HEK293 (cell line): ENCODE results near the gene TBXA2R.
"Not testable (repeated sequence)": the region's sequence is repeated elsewhere in the genome, so short reads cannot be mapped to it uniquely, and the experiment has no call there.

Source experiments
- CTCF ChIA-PET: fragments of 350-600 bp; formaldehyde crosslinking; extraction: SDS; loops from one replicate; lab custom pipeline; 2021; ENCODE audit warnings: antibody characterized with exemption; lab: Yijun Ruan, JAX
- POLR2A ChIA-PET: fragments of 300-600 bp; formaldehyde crosslinking; extraction: SDS; loops from one replicate; lab custom pipeline; 2020; ENCODE audit warnings: antibody characterized with exemption, inconsistent platforms; lab: Yijun Ruan, JAX
- H3K27ac ChIP-seq: fragments of 200-500 bp; sonication (Bioruptor generic); 2 replicates; pipeline ENCODE4 v1.5.1; 2014; ENCODE audit warnings: low read depth, low read length, control low read depth, inconsistent platforms; ENCODE audit errors: extremely low read depth
- H3K36me3 ChIP-seq, 2 experiments: fragments of 200-500 bp in 1 of 2; sonication (Bioruptor generic) in 1 of 2; 1 replicate in 1 of 2; 2 replicates in 1 of 2; pipeline ENCODE4 v1.5.1; 2014 to 2017; ENCODE audit warnings: inconsistent platforms in 2 of 2, low read length in 2 of 2; ENCODE audit not compliant: control insufficient read depth in 2 of 2, insufficient read depth in 1 of 2
- H3K4me1 ChIP-seq: fragments of 200-500 bp; sonication (Bioruptor generic); 2 replicates; pipeline ENCODE4 v1.5.1; 2014; ENCODE audit warnings: mild to moderate bottlenecking, low read length, inconsistent platforms; ENCODE audit not compliant: control insufficient read depth, insufficient read depth
- H3K4me3 ChIP-seq: 2 replicates; pipeline ENCODE4 v1.5.1; 2011; ENCODE audit warnings: low read depth, mild to moderate bottlenecking, control low read depth, low read length, moderate library complexity
- H3K9me3 ChIP-seq: fragments of 200-500 bp; sonication (Bioruptor generic); 2 replicates; pipeline ENCODE4 v1.5.1; 2014; ENCODE audit warnings: low read depth, low read length, inconsistent platforms; ENCODE audit not compliant: control insufficient read depth, insufficient read depth
- SCRT1 ChIP-seq: fragments of 450-650 bp; formaldehyde crosslinking; IDR thresholded peaks from 2 replicates; pipeline ENCODE4 v1.5.1; 2016; ENCODE audit warnings: missing biosample characterization, missing genetic modification characterization, borderline replicate concordance
- SCRT2 ChIP-seq: fragments of 450-650 bp; formaldehyde crosslinking; IDR thresholded peaks from 2 replicates; pipeline ENCODE4 v1.5.1; 2016; ENCODE audit warnings: missing biosample characterization, missing genetic modification characterization
- ZEB2 ChIP-seq: fragments of 450-650 bp; formaldehyde crosslinking; IDR thresholded peaks from 2 replicates; pipeline ENCODE4 v1.5.1; 2016; ENCODE audit warnings: missing biosample characterization, missing genetic modification characterization
- ZIC2 ChIP-seq: fragments of 450-650 bp; formaldehyde crosslinking; IDR thresholded peaks from 2 replicates; pipeline ENCODE4 v1.5.1; 2016; ENCODE audit warnings: missing biosample characterization, missing genetic modification characterization
- ZNF121 ChIP-seq: fragments of 450-650 bp; formaldehyde crosslinking; IDR thresholded peaks from 2 replicates; pipeline ENCODE4 v1.5.1; 2016; ENCODE audit warnings: missing biosample characterization, missing genetic modification characterization
- ZNF223 ChIP-seq: fragments of 450-650 bp; formaldehyde crosslinking; IDR thresholded peaks from 2 replicates; pipeline ENCODE4 v1.5.1; 2016; ENCODE audit warnings: missing biosample characterization, missing genetic modification characterization
- ZNF518A ChIP-seq: fragments of 450-650 bp; formaldehyde crosslinking; conservative IDR thresholded peaks from 2 replicates; pipeline ENCODE4 v1.5.1; 2016; ENCODE audit warnings: low read depth, missing biosample characterization, missing genetic modification characterization
- ZNF529 ChIP-seq: fragments of 450-650 bp; formaldehyde crosslinking; IDR thresholded peaks from 2 replicates; pipeline ENCODE4 v1.5.1; 2017; ENCODE audit warnings: missing genetic modification characterization, missing biosample characterization; ENCODE audit not compliant: insufficient replicate concordance
- TF ChIP-seq, protein P1 (sequence below): fragments of 450-650 bp; formaldehyde crosslinking; IDR thresholded peaks from 2 replicates; pipeline ENCODE4 v1.5.1; 2016; ENCODE audit warnings: missing biosample characterization, missing genetic modification characterization
- TF ChIP-seq, protein P2 (sequence below): fragments of 450-650 bp; formaldehyde crosslinking; IDR thresholded peaks from 2 replicates; pipeline ENCODE4 v1.5.1; 2016; ENCODE audit warnings: missing biosample characterization, missing genetic modification characterization
- TF ChIP-seq, protein P3 (sequence below): fragments of 450-650 bp; formaldehyde crosslinking; IDR thresholded peaks from 2 replicates; pipeline ENCODE4 v1.5.1; 2016; ENCODE audit warnings: missing biosample characterization, missing genetic modification characterization

The TBXA2R gene

DNA sequence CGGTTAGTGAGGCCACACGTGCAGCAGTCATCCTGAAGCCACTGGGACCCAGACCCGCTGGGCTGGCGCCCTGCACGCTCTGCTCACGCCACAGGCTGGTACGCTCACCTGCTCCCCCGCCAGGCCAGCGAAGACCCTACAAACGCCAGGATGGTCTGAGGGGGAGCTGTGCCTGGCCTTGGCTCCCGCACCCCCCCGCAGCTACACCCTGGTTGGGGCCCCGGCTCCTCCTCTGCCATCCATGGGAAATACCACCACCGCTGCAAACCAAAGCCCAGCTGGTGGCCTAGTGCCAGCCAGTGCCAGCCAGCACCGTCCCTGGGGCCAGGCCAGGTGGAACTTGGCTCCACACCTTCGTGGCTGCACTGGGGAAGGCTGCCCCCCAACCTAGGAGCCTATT is 43.2 kb upstream of the TBXA2R start:
- Histone ChIP-seq H3K36me3 (peaks cover 0 to 45% of the 10 kb centered on the region in 2 experiments; a peak in 1 of 3 replicates), H3K27ac (no peak overlapping the region), H3K4me3 (no peak overlapping the region), H3K4me1 (no peaks in the 10 kb centered on the region), H3K9me3 (no peaks in the 10 kb centered on the region)
- POLR2A ChIA-PET = no interaction called here
- CTCF ChIA-PET = no interaction called here
- TF ChIP-seq, protein P1, sequence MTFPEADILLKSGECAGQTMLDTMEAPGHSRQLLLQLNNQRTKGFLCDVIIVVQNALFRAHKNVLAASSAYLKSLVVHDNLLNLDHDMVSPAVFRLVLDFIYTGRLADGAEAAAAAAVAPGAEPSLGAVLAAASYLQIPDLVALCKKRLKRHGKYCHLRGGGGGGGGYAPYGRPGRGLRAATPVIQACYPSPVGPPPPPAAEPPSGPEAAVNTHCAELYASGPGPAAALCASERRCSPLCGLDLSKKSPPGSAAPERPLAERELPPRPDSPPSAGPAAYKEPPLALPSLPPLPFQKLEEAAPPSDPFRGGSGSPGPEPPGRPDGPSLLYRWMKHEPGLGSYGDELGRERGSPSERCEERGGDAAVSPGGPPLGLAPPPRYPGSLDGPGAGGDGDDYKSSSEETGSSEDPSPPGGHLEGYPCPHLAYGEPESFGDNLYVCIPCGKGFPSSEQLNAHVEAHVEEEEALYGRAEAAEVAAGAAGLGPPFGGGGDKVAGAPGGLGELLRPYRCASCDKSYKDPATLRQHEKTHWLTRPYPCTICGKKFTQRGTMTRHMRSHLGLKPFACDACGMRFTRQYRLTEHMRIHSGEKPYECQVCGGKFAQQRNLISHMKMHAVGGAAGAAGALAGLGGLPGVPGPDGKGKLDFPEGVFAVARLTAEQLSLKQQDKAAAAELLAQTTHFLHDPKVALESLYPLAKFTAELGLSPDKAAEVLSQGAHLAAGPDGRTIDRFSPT (tag by site-specific recombination) = peak; percentile 72
- TF ChIP-seq ZNF121 (tag by site-specific recombination) (no peak), ZNF529 (tag by site-specific recombination) (no peak)
- TF ChIP-seq, protein P2, sequence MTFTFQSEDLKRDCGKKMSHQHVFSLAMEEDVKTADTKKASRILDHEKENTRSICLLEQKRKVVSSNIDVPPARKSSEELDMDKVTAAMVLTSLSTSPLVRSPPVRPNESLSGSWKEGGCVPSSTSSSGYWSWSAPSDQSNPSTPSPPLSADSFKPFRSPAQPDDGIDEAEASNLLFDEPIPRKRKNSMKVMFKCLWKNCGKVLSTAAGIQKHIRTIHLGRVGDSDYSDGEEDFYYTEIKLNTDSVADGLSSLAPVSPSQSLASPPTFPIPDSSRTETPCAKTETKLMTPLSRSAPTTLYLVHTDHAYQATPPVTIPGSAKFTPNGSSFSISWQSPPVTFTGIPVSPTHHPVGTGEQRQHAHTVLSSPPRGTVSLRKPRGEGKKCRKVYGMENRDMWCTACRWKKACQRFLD = no peak
- TF ChIP-seq, all 188 proteins: peak for 1

DNA sequence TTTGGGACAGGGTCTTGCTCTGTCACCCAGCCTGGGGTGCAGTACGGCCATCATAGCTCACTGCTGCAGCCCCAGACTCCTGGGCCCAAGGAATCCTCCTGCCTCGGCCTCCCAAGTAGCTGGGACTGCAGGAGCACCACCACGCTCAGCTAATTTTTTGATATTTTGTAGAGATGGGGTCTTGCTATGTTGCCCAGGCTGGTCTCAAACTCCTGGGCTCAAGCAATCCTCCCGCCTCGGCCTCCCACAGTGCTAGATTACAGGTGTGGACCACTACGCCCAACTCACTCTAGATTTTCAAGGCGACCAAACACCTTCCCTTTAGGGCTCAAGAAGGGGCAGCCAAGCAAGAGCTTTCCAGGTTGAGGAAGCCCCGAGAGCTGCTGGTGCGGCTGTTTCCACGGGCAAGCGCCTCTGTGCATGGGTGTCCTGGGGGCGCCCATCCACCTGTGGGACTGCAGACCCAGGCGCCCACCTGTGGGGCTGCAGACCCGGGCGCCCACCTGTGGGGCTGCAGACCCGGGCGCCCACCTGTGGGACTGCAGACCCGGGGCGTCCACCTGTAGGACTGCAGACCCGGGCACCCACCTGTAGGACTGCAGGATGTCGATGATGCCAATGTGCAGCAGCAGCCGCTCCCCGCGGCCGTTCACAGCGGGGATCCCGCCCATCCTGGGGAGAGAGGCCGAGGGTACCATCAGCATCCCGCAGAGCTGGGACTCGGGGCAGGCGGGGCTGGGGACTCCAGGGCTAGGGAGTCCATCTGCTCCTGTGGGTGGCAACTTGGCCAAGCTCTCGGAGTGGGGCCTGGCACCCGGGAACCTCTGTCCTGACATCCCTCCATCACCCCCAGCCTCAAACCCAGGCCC is 41.6 kb upstream of the TBXA2R start:
- H3K36me3 ChIP-seq = peaks cover 0 to 40% of the 10 kb centered on the region in 2 experiments; a peak in 1 of 3 replicates
- ChIA-PET CTCF (no interaction called here), POLR2A (interaction anchor here (0.6 kb wide), 1 partner anchor 130 kb away, joined by 6 read pairs; no protein-coding TSS in a partner anchor)
- H3K27ac ChIP-seq = no peak overlapping the region
- peak; percentile 100 for TF ChIP-seq SCRT1 (tag by site-specific recombination)
- peak; percentile 91 for TF ChIP-seq ZNF121 (tag by site-specific recombination)
- TF ChIP-seq, protein P3, sequence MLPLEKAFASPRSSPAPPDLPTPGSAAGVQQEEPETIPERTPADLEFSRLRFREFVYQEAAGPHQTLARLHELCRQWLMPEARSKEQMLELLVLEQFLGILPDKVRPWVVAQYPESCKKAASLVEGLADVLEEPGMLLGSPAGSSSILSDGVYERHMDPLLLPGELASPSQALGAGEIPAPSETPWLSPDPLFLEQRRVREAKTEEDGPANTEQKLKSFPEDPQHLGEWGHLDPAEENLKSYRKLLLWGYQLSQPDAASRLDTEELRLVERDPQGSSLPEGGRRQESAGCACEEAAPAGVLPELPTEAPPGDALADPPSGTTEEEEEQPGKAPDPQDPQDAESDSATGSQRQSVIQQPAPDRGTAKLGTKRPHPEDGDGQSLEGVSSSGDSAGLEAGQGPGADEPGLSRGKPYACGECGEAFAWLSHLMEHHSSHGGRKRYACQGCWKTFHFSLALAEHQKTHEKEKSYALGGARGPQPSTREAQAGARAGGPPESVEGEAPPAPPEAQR (tag by site-specific recombination) = no peak
- peak; percentile 97 for TF ChIP-seq SCRT2
- no peak overlapping the region for H3K4me3 ChIP-seq
- H3K9me3 ChIP-seq = no peaks in the 10 kb centered on the region
- H3K4me1 ChIP-seq = no peaks in the 10 kb centered on the region

- CTCF ChIA-PET, H3K27ac ChIP-seq, H3K4me3 ChIP-seq, H3K4me1 ChIP-seq, POLR2A ChIA-PET, H3K9me3 ChIP-seq: not testable (repeated sequence)
- peak; percentile 20; the same call in 1 of the 2 replicates for TF ChIP-seq ZIC2 (tag by site-specific recombination)
- peaks cover 0 to 34% of the 10 kb centered on the region in 2 experiments; a peak in 1 of 3 replicates for H3K36me3 ChIP-seq
Observed at GRCh38 chr19:3647102-3647501, 40.4 kb upstream of the TBXA2R start.

DNA sequence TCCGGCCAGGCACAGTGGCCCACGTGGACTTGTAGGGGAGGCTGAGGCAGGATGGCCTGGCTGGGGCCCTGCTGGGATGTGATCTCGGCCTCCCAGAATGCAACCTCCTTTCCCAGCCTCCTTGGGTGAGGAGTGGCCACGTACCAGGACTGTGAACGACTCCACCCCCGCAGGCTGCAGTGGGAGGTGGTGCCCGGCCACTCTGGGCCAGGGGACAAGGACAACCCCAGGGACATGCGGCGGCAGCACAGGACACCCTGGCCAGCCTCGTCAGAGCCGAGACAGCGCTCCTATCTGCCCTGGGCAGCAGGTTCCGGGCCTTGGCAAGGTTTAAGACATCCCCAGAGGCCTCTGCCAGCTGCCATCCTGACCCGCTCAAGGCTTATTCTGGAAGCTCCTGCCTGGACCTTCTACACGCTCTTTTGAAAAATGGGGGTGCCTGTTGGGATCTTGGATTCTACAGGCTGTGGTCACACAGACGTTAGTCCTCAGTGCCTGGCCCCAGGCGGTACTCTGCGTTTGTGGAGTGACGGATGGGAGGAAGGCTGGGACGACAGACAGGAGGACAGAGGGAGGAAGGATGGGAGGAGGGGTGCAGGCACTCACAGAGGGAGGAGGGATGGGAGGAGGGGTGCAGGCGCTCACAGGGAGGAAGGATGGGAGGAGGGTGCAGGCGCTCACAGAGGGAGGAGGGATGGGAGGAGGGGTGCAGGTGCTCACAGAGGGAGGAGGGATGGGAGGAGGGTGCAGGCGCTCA is 39.8 kb upstream of the TBXA2R start:
- no peak overlapping the region for H3K4me3 ChIP-seq
- H3K9me3 ChIP-seq = no peaks in the 10 kb centered on the region
- no peak overlapping the region for H3K27ac ChIP-seq
- peaks cover 0 to 31% of the 10 kb centered on the region in 2 experiments; a peak in 1 of 3 replicates for H3K36me3 ChIP-seq
- TF ChIP-seq ZEB2 (tag by site-specific recombination) (no peak), ZNF223 (0 out of 2 replicates have a peak, but pooled peaks have one; percentile 13), ZNF518A (tag by site-specific recombination) (no peak)
- ChIA-PET CTCF (no interaction called here), POLR2A (no interaction called here)
- H3K4me1 ChIP-seq = no peaks in the 10 kb centered on the region
